Daoy (cell line): ENCODE measurements around the gene RNF43. TPM values are rescaled to one million over a fixed set of nuclear protein-coding genes. Genes with fewer than 3 reads are reported as not detected.
"Not testable (repeated sequence)": the region's sequence is repeated elsewhere in the genome, so short reads cannot be mapped to it uniquely, and the experiment has no call there.

Experiments
- DNase-seq: peaks from one replicate; pipeline ENCODE4 v3.0.0-alpha.2; 2015; ENCODE audit warnings: low read depth
- total RNA-seq: library from RNA; depleted of rRNA; stranded (reverse); fragments of >200 nt; shearing (Covaris generic); gene quantifications from 2 replicates; pipeline ENCODE4 v1.2.3, GENCODE V29; 2014

The RNF43 gene
- total RNA-seq, 1 experiment from 2014 or later: 1.5 TPM

DNA sequence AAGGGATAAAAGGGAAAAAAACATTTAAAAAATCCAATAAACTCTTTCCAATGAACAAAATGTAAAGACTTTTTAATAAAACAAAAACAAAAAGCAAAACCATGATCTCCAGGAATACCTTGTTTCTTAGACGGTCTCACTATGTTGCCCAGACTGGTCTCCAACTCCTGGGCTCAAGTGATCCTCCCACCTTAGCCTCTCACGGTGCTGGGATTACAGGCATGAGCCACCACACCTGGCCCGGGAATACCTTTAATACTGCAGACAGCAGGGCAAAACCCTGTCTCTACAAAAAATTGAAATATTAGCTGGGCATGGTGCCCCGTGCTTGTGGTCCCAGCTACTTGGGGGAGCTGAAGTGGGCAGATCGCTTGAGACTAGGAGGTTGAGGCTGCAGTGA is 7.9 kb downstream of the RNF43 start:
- DNase-seq: no peak

GRCh38 chr17:58403311-58403710 is 14.0 kb downstream of the RNF43 start:
- no peak for DNase-seq

DNA sequence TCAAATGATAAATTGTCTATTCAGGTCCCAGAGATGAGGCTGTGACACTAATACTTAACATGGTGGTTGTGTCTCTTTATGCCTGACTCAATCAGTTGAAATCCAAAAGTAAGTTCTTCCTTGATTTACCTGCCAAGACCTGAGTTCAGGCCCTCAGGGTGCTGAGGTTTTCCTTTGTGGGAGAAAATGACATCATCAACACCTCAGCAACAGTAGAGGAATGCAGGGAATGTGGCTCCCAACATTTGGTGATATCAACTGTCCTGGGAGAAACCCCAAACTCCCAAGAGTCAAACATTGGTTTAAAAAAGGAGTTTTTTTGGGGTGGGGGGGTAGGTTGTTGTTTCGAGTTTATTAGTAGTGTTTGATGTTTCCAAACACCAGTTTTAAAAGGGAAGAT is 14.7 kb downstream of the RNF43 start:
- peak; percentile 77 for DNase-seq

DNA sequence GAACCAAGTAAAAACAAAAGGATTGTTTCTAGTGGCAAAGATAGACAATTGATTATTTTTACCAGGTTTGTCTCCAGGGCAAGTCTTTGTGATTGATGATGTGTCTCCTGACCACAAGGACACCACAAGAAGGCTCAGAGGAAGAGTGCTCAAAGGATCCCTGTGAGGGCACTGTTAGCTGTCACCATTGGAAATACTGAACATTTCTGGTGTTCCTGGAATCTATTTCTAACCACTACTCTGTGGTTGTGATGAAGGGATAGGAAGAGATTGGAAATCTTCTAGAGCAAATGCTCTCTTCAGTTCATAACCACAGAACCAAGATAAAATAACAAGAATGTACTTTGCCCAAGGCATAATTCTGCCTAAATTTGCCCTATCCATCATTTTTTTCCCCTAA is 15.3 kb downstream of the RNF43 start:
- DNase-seq: peak; percentile 67

GRCh38 chr17:58401287-58401686 is 16.0 kb downstream of the RNF43 start:
- no peak for DNase-seq

- DNase-seq: no peak
Observed at GRCh38 chr17:58400826-58401225, 16.5 kb downstream of the RNF43 start.

DNA sequence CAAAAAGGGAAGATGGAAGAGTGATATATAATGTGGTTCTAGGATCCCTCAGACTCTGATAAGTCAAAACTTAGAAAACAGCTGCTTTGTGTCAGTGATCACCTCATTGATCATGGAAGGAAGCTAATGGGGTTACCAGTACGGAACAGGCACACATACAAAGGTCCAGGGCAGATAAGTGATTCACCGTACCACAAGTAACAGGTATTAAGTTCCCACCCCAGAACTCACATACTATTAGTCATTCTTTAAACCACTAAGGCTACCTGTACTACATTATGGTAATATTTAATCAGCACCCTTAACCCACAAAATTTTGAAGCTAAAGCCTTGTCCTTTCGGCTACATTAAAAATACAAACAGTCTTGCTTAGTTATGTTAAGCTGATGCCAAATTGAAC is 17.4 kb downstream of the RNF43 start:
- no peak for DNase-seq

DNA sequence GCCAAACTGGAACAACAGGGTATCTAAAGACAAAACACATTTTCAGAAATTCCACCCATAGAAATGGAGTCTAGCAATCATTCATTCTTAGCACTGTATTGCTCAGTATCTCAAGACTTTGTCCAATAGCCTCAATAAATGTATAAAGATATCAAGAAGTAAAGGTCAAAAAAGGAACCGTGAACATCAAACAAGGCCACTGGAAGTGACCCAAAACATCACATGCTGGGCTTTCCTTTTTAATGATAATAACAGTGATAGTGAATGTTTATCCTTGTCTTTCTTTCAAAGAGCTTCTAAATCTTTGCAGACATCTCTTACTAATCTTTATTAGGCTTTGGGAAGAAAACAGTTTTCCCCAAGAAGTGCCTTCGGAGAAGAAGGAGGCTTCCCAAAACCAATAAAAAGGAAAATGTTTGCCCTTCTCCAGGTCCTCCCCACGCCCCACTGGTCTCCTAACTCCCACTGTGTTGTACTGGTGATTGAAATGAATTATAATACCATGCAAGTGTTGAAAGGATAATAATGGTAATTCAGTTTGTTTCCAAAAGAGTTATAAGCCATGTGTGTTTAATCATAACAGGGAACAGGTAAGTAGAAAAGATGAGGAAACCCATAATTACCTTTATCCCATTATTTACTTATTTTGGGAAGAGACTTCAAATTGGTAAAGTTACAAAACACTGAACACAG is 18.6 kb downstream of the RNF43 start:
- no peak for DNase-seq

DNA sequence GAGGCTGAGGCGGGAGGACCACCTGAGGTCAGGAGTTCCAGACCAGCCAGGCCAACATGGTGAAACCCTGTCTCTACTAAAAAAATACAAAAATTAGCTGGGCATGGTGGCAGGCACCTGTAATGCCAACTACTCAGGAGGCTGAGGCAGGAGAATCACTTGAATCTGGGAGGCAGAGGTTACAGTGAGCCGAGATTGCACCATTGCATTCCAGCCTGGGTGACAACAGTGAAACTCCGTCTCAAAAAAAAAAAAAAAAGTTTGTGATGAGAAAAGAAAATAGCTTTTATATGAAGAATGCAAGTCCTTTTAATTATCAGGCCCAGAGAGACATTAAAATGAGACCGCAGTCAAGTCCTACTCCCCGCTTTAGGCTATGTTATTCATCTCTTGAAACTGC is 19.9 kb downstream of the RNF43 start:
- DNase-seq: not testable (repeated sequence)

GRCh38 chr17:58396173-58396572 is 21.2 kb downstream of the RNF43 start:
- DNase-seq: no peak

GRCh38 chr17:58394534-58395223 is 22.7 kb downstream of the RNF43 start:
- no peak for DNase-seq

DNA sequence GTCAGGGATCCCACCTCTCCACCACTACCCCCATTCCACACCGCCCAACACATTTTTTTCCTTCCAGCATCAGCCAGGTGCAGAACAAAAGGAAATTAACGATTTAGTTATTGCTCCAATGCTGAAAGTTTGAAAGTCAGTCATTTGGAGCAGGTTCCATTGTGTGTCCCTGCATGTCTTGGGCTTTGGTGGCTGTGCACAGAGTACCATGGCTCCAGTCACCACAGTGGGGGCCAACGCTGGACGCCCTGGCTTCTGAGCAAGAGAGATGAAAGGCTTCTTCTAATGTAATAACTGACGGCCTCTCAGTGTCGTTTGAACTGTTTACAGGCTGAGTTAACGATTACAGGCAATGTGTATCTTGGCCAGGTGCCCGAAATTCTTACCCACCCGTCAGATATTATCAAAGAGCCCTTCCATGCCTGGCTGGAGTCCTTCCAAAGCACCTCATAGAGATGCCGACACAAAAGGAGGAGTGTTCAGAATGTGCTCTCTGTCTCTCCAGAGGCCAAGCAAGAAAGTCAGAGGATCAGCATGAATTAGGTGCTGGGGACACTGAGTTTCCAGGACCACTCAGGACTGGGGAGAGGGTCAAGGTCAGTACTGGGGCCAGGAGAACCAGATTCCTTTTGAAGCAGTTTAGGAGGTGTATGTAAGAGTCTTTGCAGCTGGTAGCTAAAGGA is 25.9 kb downstream of the RNF43 start:
- peak; percentile 88 for DNase-seq

- no peak for DNase-seq
Observed at GRCh38 chr17:58390884-58391283, 26.4 kb downstream of the RNF43 start.

DNA sequence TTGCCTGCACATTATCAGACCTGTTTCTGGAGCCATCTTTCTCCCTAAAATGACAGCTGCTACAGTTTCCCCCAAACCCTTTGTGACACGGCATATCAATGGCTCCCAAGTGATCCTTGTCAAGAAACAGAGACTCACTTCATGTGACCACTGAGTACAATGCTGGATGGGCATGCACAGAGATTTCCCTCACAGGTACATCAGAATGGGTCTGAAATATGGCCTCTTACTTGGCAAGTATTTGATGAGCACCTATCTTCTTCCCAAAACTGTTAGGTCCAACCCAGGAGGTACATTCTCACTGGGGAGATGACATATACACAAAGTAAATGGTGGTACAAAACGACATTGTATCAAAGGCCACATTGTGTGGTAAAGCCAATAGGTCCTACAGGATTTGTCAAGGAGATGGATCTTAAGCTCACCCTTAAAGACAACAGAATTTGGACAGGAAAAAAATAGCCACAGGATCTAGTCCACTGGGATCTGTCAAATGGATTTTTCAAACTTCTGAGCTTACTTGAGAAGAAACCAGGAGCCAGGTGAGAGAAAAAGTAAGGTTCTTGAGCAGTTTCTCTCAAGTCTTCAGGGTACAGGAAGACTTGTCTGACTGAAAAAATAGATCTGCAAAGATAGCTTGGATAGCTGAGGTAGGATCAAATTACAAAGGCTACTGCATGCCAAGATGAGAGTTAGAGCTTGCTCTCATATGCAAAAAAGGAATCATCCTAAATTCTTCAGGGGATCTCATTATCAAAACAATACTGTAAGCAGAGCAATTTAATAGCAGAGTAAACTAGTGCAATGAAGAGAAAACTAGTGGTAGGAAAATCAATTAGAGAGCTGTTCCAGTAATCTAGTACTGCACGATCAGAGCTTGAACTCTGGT is 28.8 kb downstream of the RNF43 start:
- DNase-seq: no peak

DNA sequence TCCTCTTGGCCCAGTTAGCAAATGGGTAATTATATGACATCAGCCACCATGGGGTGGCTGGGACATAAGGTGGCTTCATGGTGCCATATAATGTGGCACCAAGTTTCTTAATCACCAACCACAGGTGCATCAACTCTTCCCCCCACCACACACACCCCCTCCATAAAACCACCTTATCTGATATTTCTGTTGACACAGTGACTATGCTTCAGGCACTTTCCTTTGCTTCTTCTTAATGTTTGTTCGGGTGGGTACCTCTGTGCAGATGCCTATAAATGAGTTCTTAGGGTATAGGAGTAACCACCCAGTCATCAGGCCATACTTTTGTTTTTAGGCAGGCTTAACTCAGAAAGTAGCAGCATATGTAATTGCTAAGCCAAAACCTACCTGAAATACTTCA is 29.5 kb downstream of the RNF43 start:
- DNase-seq: peak; percentile 64

GRCh38 chr17:58386708-58387107 is 30.6 kb downstream of the RNF43 start:
- DNase-seq: no peak

DNA sequence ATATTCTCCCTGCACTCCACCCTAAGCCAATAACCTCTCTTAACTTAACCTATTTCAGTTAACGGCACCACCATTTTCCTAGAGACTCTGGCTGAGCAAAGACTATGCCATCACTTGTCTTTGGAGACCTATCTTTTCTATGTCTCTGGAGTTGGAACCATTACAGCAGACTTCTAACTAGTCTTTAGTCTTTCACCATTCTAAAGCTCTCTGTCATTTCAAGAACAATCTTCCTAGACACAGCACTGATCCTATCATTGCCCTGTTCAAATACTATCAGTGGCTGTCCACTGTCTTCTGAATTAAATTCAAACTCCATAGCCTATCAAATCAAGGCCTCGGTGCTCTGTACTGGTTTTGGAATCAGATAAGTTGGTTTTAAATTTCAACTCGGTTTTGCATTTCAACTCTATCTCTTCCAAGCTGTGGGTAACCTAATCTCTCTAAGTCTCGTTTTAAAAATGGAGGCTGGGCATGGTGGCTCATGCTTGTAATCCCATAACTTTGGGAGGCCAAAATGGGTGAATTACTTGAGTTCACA is 31.9 kb downstream of the RNF43 start:
- DNase-seq: no peak

DNA sequence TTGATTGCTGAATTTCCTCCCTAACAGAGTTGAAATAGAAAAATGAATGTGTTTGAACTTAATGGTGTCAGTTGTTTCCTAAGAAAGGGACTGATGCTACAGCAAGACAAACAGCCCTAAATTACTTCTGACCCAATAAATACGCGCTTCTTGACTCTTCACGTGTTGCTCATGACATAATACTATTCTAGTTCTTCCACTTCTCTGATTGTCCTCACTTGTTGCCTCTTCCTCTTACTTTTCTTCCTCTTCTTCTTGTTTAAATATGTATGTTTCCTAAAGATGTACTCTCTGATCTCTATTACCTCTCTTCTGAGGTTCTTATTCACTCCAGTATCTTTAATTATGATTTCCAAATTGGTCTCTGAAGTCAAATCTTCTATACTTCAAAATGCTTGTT is 32.4 kb downstream of the RNF43 start:
- DNase-seq: no peak

DNA sequence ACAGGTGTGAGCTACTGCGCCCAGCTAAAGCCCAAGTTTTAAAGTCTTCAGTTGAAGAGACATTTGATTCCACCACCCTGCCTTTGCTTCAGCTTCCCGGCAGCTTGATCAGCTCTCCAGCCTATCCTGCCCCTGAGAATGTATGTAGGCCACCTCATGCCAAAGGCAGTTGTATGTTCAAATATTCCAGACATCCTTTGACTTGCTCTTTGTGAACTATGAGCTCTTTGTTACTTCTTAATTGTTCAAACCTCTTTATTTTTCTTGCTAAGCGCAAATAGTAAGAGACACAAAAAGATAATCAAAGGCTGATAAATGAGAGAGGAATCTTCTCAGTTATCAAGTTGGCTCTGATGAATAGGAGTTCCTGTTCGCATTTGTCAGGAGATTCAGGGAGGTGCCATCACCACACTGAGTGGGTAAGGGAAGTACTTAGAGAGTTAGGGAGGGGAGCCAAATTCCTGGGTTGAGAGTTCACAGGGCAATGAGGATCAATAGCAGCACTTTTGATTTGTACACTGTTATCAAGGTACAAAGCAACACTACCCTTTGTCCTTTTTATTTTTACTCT is 33.4 kb downstream of the RNF43 start:
- no peak for DNase-seq

DNA sequence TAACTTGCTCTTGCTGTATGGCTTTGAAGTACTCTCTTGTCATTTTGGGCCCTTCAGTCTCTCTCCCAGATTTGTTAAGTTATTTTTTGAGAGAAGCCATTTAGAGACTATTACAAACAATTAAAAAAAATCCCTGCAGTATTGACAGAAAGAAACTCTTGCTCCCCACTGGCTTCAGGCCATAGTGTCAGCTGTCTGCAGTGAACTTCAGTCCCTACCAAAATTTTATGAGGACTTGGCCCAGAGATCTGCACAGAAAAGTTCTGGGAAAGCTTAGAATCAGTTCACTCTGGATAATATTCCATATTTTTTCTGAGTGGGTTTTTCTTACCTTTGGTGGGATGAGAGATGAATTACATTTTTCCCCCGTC is 34.5 kb downstream of the RNF43 start:
- DNase-seq: no peak

DNA sequence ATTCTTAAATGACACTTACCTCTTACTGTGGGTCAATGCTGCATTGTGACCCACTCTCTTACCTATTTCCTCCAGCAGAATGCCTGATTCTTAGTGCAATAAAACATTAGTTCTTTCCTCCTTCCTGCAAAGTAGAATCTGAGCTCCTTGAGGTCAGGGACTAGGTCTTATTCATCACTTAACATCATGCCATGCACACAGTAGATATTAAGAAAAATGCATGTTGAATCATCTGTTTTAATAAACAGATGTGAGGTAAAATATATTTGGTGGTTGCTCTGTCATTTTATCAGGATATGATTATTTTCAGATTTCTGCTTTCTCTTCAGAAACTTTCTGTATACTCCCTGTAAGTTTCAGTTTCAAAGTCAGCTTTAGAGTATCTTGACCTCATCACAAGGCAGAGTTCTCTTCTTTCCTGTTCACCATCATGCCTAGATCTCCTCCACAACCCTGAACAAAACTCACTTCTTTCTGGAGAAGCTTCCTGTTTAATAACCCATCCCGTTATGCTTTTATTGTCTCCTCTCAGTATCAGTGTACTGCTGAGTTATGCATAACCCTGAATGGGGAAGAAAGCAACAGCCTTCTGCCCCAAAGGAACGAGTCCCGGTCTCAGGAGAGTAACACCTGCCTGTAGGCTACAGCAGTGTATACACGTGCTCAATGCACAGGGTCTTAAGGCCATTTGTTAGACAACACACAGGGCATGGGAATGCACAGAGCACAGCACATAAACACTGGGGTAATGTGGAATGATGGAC is 35.0 kb downstream of the RNF43 start:
- no peak for DNase-seq
